D341Med (cell line): Measurements from ENCODE around the gene AP3D1.
"Not testable (repeated sequence)": the region's sequence is repeated elsewhere in the genome, so short reads cannot be mapped to it uniquely, and the experiment has no call there.

Source experiments
- DNase-seq: peaks from one replicate; pipeline ENCODE4 v3.0.0; 2012; ENCODE audit warnings: low spot score

The AP3D1 gene

DNA sequence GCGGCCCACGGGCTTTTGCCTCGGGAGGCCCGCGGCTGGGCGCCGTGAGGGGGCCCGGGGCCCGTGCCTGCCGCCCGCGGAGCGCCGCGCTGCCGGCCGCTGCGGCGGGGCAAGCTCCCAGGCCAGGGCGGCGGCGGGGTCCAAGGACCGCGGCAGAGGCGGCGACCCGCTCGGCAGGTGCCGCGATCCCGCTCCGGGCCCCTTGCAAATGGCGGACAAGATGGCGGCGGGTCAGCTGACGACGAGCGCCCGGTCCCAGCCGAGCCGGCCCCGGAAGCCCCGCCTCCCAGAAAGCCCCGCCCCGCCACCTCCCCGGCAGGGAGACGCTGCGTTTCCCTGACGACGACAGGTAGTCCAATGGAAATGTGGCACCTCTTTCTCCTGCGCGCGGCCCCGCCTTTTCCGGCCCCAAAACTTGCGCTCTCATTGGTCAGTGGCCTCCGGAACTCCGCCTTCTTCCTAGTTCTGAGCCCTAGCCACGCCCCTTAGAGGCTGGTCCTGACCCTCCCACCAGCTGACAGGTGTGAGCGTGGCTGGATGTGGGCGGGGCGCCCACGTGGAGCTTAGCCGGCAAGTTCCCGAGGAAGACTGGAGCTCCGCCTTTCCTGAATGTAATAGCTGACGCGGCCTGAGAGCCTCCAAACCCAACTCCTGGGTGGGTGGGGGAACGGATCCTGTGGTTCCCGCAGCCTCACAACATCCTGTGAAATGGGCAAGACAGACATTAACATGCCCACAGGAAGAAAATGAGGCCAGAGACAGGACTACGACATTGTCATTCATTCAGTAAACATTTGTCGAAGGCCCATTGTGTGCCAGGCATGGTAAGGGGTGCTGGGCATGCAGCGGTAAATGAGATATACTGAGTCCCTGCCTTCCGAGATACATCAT, at the start of gene AP3D1:
AP3D1 (minus strand) TSS at position 228 of the 891 bp plus-strand sequence. CDS start 232 bp downstream, outside the sequence.
- DNase-seq, result peak; percentile 99

DNA sequence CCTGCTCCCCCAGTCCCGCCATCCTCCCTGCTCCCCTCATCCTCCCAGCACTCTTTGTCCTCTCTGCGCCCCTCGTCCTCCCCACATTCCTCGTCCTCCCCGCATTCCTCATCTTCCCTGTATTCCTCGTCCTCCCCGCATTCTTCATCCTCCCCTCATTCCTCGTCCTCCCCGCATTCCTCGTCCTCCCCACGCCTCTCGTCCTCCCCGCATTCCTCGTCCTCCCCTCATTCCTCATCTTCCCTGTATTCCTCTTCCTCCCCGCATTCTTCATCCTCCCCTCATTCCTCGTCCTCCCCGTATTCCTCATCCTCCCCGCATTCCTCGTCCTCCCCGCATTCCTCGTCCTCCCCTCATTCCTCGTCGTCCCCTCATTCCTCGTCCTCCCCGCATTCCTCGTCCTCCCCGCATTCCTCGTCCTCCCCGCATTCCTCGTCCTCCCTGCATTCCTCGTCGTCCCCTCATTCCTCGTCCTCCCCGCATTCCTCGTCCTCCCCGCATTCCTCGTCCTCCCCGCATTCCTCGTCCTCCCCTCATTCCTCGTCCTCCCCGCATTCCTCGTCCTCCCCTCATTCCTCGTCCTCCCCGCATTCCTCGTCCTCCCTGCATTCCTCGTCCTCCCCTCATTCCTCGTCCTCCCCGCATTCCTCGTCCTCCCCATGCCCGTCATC, 49.4 kb upstream of the AP3D1 start:
- DNase-seq, result not testable (repeated sequence)

DNA sequence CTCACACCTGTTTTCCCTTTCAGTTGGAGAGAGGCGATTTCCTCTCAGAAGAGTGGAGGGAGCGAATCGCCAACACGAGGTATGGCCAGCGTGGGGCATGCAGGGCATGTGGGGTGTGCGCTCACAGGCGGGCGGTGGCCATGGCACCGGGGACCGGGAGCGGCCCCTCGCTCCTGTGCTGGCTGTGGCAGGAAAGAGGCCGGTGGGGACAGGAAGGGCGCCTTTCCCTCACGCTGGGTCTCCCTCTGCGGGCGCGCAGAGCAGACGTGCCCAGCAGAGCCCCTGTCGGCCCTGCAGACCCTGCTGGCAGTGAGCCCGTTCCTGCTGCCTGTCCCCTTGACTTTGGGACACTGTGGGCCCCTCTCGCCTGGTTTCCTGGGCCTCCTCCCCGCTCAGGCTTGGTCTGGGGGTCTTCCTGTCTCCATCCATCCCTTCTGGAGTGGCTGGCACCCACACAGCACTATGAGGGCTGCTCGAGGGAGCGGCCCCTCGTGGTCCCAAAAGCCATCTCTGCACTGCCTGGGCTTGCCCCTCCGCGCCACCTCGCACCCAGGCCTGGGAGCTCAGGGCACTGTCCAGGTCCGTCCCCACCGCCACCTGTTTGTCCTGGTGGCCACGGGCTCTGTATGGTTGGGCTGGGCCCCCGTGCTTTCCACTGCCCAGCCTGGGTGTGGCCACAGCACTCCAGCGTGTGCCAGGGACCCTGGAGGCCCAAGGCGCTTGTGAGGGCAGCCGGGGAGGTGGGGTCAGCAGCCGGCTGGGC, 48.7 kb upstream of the AP3D1 start:
- DNase-seq, result no peak

DNA sequence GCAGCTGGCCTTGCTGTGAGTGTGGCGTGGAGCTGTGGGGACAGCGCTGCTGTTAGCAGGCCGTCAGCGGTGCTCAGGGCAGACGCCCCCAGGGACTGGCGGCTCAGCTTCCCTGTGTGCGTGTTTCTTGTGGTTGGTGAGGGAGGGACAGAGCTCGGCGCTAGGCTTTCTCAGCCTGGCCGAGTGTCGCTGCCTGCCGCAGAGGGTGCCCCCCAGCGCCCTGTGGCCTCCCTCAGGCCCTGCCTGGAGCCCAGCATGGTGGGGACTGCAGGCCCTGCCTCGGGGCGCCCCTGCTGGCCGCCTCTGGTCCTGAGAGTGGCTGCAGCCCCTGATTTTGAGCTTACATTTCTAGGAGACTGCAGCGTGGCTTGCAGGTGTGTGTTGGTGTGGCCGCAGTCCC, 47.8 kb upstream of the AP3D1 start:
- peak; percentile 72 for DNase-seq

DNA sequence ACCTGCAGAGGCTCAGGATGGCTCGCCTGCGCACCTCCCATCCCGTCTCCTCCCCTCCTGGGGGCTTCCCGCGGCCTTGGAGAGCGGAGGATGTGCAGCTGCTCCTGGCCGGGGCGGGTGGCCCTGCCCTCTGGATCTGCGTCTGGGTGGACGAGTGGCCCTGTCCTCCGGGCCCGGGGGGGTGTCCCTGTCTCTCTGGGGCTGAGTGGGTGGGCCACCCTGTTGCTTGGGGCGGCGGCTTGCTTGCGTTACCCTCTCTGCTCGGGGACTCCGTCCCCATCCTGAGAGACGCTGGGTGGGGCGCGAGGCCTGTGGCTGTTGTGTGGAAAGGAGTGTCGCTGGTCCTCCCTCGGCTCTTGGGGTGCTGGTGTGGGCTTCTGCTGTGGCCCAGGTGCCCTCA, 47.0 kb upstream of the AP3D1 start:
- DNase-seq, result no peak

DNA sequence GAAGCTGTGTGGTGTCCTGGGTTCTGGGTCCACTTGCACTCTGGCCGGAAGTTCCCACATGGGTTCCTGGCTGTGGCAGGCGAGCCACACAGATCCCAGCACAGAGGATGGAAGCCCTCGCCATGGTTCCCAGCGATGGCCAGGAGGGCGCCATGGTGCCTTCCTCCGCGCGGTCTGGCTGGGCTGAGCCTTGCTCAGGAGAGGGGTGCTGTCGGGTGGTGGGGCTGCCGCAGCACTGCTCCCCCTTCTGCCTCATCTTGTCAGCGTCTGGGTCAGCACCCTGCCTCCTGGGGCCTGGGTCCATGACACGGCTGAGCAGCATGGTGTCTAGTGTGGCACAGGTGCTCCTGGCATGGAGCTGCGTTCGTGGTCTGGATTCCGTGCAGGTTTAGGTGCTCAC, 45.9 kb upstream of the AP3D1 start:
- DNase-seq, result no peak

DNA sequence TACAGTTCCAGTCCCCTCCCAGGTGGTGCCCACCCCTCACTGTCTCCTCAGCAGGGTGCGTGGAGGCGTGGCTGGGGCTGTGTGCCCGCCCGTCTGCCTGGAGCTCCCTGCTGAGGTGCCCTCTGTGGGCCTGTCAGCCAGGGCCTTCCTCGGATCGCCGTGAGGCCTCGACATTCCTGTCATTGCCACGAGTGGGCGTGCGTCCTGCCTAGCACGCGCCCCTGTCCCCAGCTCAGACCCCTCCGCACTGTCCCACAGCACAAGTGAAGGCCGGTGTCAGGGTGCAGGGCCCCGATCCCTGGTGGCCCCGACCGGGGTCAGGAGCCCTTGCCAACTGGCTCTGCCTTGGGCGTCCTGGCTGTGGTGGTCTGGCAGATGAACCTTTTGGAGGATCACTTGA, 44.5 kb upstream of the AP3D1 start:
- DNase-seq, result no peak

DNA sequence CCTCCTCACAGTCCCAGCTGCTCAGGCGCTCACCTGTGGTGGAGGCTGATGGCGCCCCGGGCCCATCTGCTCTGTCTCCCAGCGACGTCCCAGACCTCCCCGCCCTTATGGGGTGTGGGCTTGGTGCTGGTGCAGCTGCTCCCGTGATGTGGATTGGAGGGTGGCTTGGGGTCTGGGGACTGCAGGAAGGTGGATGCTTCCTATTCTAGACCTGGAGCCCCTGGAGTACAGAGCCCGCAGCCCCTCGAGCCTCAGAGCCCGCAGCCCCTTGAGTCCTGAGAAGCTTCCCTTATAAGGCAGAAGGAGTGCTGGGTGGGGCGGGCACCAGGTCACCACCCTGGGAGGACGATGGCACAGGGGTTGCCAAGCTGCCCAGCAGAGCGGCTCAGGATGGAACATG, 44.0 kb upstream of the AP3D1 start:
- no peak for DNase-seq

DNA sequence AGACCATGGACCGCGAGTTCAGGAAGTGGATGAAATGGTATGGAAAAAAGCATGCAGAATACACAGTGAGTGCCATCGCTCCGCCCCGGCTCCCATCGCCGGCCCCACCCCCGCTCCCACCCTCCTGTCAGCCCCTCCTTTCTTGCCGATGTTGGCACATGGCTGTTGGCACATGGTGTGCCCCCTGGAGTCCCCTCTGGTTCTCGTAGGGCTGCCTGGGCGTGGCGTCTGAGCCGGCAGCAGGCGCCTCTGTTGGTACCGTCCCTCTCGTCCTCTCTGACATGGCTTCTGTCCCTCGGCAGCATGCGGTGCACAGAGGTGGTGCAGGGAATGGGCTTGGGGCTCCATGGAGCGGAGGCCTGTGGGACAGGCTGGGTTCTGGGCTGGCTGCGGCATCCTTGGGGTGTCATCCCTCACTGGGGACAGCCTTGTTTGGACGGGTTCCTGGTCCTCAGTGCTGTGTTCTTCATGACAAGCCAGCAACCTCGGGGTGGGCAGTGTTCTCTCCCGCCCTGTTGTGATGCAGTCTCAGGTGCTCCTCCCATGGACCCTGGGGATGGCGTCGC, 43.2 kb upstream of the AP3D1 start:
- no peak for DNase-seq

DNA sequence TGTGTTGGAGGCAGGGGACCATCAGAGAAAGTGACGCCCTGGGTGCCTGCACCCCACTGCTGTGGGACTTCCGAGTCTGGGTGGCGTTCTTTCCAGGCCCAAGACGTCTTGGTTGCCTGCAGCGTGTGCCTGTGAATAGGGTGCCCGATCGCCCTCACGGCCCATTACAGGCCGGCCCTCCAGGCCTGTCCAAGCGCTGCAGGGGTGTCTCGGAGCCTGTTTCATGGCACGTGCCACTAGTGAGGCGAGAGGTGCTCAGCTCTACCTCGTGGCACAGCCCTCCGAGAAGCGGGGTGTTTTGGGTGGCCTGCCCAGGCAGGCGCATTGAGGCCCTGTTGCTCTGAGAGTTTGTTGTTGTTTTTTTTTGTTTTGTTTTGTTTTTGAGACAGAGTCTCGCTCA, 42.4 kb upstream of the AP3D1 start:
- DNase-seq, result no peak

DNA sequence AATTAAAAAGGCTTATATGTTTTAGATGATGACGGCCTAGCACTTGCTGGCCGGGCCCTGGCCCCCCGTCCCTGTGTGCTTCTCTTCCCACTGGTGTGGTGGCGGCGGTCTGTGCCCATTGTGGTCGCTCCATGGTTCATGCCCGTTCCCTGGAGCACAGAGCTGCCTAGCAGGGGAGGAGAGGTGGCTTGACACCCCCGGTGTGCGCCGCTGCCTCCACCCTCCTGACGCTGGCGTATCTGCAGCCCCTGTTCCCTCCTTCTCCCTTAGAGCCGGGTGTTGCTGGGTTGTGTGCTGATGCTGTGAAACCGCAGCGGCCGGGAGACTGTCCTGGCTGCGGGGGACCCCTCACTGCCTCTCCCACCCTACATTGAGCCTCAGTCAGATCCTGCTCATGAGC, 41.5 kb upstream of the AP3D1 start:
- DNase-seq, result no peak

DNA sequence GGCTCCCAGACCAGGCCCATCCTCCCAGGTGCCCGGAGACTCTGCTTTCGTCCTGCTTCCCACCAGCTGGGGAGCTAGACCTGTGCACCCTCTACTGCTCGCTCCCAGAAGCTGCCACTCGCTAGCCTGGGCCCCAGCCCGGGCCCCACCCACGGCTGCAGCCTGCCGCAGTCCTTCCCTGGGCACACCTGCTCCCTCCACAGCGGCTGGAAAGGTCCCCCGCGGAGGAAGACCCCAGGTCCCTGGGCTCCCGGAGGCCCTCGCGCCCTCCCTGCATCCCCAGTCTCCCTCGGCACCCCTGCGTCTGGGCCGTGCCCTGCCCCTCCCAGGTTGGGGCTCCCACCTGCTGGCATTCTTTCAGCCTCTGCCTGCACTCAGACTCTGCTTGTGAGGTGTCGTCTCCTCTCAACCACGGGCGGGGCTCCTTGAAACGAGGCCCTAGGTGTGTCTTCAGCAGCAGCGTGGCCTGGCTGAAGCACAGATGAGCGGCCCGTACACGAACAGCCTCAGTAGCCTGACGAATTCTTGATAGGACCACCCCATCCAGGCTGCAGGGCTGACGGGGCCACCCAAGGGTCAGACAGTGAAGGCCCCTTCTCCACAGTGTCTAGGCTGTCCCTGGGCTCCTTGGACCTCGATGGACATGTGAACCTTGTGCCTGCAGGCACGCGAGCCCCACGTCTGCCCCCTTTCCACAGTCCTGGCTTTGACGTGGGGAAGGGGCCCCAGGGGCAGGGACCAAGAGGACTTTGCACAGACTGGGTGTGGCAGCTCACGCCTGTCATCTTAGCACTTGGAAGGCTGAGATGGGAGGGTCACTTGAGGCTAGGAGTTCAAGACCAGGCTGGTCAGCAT, 40.3 kb upstream of the AP3D1 start:
- DNase-seq, result no peak

DNA sequence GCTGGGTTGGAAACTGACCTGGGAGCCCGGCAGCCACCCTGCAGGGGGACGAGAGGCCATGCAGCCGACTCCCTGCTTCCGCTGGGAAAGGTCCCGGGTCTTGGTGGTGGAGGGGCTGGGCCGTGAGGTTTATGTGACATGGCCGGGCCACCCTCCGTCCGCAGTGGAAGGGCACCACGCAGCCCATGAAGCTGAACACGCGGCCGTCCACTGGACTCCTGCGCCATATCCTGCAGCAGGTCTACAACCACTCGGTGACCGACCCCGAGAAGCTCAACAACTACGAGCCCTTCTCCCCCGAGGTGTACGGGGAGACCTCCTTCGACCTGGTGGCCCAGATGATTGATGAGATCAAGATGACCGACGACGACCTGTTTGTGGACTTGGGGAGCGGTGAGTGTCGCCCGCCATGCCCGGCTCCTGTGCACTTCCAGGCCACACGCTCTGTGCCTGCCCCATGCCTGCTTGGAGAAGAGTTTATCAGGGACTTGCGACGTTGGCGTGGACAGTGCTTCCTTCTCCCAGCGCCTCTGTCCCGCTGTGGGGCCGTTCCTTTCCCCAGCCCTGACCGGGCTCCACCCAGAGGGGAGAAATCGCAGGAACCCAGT, 39.6 kb upstream of the AP3D1 start:
- no peak for DNase-seq

DNA sequence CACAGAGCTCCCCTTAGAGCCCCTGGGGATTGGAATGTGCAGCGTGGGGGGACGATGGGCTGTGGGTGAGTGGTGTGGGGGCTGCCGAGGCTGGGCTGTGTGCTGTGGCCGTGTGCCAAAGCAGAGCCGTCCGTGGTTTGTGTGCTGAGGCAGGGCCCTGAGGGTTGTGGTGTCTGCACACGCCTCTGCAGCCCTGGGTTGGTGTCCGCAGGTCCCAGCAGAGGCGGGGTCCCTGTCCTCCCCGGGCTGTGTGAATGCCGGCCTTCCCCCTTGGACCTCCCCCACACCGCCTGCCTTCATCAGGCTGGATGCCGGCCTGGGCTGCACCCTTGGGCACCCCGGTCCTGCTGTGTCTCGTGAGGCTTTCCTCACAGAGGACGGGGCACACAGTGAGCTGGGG, 38.5 kb upstream of the AP3D1 start:
- DNase-seq, result no peak

DNA sequence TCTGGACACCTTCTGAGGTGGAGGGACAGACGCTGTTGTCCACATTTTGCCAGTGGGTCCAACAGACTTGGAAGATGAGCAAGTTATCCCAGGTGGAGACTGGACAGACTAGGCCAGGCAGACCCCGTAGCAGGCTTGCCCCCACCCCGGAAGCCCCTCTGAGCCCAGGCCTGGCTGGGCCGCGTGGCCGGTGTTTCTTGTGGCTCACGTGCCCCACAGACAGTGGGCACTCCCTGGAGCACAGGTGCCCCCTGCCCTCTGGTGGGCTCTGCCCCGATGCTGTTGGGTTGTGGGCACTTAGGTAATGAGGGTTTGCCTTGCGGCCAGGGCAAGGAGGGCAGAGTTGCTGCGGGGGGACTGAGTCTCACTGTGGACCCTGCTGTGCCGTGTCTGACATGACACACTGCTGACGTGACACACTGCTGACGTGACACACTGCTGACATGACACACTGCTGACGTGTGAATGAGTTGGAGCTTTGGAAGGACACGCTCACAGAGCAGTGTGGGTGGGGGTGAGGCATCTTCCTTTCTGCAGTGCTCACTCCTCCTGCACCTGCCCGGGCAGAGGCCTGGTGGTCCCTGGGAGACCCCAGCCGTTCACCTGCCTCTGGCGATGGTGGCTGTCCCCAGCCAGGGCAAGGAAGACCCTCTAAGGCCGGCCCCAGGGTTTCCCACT, 37.5 kb upstream of the AP3D1 start:
- DNase-seq, result no peak

DNA sequence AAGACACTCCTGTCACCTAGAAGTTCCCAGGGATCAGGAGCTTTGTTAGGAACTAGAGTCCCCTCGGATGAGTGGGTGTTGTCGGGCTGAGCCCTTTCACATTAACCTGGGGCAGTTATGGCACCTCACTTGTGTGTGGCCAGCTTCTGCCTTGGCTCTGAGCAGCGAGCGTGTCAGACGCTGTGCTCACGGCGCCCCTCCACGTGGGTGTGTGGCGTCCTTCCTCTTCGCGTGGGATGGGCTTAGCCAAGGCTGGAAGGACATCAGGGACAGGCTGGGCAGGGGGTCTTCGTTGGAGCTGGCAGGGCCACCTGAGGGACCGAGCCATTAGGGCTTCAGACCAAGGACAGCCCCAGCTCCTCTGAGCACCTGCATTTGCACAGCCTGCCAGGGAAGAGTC, 35.8 kb upstream of the AP3D1 start:
- DNase-seq, result no peak

DNA sequence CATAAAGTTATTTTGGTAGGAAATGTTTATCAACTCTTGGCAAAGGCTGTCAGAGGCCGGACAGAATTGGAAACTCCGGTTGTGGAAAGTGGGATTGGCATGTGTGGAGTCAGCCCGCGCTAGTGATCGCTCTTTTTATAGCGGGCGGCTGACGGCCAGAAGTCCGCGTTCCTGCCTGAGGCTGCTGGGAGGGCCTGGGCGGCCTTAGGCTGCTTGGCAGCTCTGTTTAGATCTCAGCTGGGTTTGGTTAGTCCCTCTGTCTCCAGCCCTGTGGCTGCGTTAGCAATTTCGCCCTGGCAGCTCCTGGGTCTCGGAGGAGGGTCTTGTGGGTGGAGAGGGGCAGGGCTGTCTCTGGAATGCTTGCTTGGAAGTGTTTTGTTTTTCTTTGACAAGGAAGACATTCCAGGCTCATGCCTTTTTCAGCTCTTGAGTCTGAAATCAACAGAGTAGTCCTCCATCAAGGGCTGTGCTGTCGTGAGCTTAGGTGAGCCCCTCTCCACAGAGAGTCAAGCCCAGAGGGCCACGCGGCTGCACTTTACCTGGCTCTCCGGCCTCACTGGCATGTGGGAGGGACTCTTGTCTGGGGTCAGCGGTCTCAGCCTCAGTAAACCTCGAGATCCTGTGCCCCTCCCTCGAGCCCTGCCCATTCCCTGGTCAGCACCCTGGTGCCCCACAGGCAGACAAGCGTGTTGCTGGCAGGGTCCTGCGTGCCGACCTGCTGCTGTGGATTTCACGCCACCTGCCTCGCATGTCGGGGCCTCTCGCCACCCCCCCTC, 34.9 kb upstream of the AP3D1 start:
- DNase-seq, result no peak

DNA sequence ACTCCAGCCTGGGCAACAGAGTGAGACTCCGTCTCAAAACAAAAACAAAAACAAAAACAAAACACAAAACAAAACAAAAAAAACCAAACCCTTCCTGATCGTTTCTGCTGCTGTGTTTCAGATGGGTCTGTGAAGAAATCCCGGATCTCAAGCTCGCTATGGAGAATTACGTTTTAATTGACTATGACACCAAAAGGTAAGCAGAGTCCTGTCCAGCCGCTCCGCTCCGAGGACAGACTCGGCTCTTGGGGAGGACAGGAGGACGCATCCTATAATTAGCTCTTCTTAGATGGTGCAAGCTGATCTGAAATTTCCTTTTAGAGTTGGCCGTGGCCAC, 34.3 kb upstream of the AP3D1 start:
- no peak for DNase-seq

DNA sequence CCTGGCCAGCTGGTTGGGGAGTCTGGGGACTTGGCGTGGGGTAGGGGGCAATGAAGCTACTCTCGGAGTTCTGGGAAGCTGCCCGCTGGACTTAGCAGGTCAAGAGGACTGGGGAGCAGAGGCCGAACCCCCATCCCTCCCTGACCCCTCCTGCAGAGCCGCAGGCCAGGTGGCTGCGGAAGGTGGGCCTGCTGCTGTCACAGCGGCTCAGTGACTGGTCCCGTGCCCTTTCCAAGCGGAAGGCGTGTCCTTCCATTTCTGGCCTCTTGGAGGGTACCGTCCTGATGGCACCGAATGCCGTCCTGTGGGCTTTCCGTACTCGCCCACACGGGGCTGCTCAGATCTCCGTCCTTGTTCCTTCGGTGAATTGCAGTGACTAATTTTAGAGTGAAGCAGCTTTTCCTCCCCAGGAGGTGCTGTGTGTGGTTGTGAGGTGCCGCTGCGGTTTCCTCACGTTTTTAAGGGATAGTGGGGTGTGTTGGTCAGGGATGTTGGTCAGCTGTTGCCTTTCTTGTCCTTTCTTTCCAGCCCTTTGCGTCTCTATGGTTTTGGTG, 33.1 kb upstream of the AP3D1 start:
- DNase-seq, result no peak

DNA sequence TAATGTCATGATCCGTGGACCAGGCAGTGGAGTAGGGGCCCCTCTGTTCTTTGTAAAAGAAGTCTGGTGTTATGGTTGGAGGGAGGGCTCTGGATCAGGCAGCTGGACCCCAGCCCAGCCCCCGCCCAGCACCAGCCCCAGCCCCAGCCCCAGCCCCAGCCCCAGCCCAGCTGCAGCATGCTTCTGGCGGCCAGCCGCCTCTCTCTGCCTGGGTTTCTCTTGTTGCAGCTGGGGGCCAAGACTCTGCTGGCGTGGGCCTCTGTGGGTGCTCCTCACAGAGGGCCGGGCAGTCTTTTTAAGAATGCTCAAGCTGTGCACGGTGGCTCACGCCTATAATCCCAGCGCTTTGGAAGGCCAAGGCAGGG, 30.2 kb upstream of the AP3D1 start:
- DNase-seq, result no peak
